Measurements from ENCODE around the gene GSK3B.
"Not testable (repeated sequence)": the region's sequence is repeated elsewhere in the genome, so short reads cannot be mapped to it uniquely, and the experiment has no call there.

Gene GSK3B

GRCh38 chr3:120057626-120058025, 36.6 kb downstream of the GSK3B start:
- no peak for DNase-seq (ENCODE audit: low read depth in 1 of 2, low spot score in 1 of 2)

GRCh38 chr3:120057029-120057428, 37.2 kb downstream of the GSK3B start:
- DNase-seq (ENCODE audit: low read depth in 1 of 2, low spot score in 1 of 2): no peak

GRCh38 chr3:120053647-120054046, 40.6 kb downstream of the GSK3B start:
- DNase-seq (ENCODE audit: low read depth in 1 of 2, low spot score in 1 of 2): not testable (repeated sequence)

- DNase-seq (ENCODE audit: low read depth in 1 of 2, low spot score in 1 of 2): no peak
Observed at GRCh38 chr3:120052677-120053076, 41.6 kb downstream of the GSK3B start.

- no peak for DNase-seq (ENCODE audit: low read depth in 1 of 2, low spot score in 1 of 2)
Observed at GRCh38 chr3:120052225-120052624, 42.0 kb downstream of the GSK3B start.

- DNase-seq (ENCODE audit: low read depth in 1 of 2, low spot score in 1 of 2): not testable (repeated sequence)
Observed at GRCh38 chr3:120051570-120051969, 42.7 kb downstream of the GSK3B start.

GRCh38 chr3:120049881-120050539, 44.2 kb downstream of the GSK3B start:
- no peak for DNase-seq (ENCODE audit: low read depth in 1 of 2, low spot score in 1 of 2)

- no peak for DNase-seq (ENCODE audit: low read depth in 1 of 2, low spot score in 1 of 2)
Observed at GRCh38 chr3:120049072-120049471, 45.2 kb downstream of the GSK3B start.

- DNase-seq (ENCODE audit: low read depth in 1 of 2, low spot score in 1 of 2): no peak
Observed at GRCh38 chr3:120048355-120049041, 45.7 kb downstream of the GSK3B start.

GRCh38 chr3:120047686-120048085, 46.6 kb downstream of the GSK3B start:
- DNase-seq (ENCODE audit: low read depth in 1 of 2, low spot score in 1 of 2): no peak

GRCh38 chr3:120040813-120041377, 53.4 kb downstream of the GSK3B start:
- DNase-seq (ENCODE audit: low read depth in 1 of 2, low spot score in 1 of 2): no peak

GRCh38 chr3:120039642-120040610, 54.3 kb downstream of the GSK3B start:
- DNase-seq (ENCODE audit: low read depth in 1 of 2, low spot score in 1 of 2): no peak

- no peak for DNase-seq (ENCODE audit: low read depth in 1 of 2, low spot score in 1 of 2)
Observed at GRCh38 chr3:120033596-120033995, 60.7 kb downstream of the GSK3B start.

- DNase-seq (ENCODE audit: low read depth in 1 of 2, low spot score in 1 of 2): no peak
Observed at GRCh38 chr3:120031561-120031960, 62.7 kb downstream of the GSK3B start.

- DNase-seq (ENCODE audit: low read depth in 1 of 2, low spot score in 1 of 2): no peak
Observed at GRCh38 chr3:120029749-120030148, 64.5 kb downstream of the GSK3B start.

- DNase-seq (ENCODE audit: low read depth in 1 of 2, low spot score in 1 of 2): no peak
Observed at GRCh38 chr3:120028271-120029047, 65.8 kb downstream of the GSK3B start.

GRCh38 chr3:120027226-120027625, 67.0 kb downstream of the GSK3B start:
- DNase-seq (ENCODE audit: low read depth in 1 of 2, low spot score in 1 of 2): no peak

GRCh38 chr3:120025520-120025919, 68.7 kb downstream of the GSK3B start:
- no peak for DNase-seq (ENCODE audit: low read depth in 1 of 2, low spot score in 1 of 2)

- DNase-seq (ENCODE audit: low read depth in 1 of 2, low spot score in 1 of 2): no peak
Observed at GRCh38 chr3:120024103-120024502, 70.1 kb downstream of the GSK3B start.

GRCh38 chr3:120022729-120023128, 71.5 kb downstream of the GSK3B start:
- DNase-seq (ENCODE audit: low read depth in 1 of 2, low spot score in 1 of 2): no peak

GRCh38 chr3:120021523-120021922, 72.7 kb downstream of the GSK3B start:
- DNase-seq (ENCODE audit: low read depth in 1 of 2, low spot score in 1 of 2): no peak

Data from activated T-helper 1 cell treated with anti-CD3 and anti-CD28 coated beads, Interleukin-2, amount 50 U/mL, for 16 hours (primary cell).